Measurements from ENCODE around the gene SETD2.
A peak's percentile ranks its signal among the peaks of the same experiment; 100 is the strongest.

Gene SETD2

GRCh38 chr3:46994801-46995731 is 168.8 kb downstream of the SETD2 start:
- DNase-seq: no peak

- no peak for DNase-seq
These were observed 169.9 kb downstream of the SETD2 start for GRCh38 chr3:46993986-46994385.

DNA sequence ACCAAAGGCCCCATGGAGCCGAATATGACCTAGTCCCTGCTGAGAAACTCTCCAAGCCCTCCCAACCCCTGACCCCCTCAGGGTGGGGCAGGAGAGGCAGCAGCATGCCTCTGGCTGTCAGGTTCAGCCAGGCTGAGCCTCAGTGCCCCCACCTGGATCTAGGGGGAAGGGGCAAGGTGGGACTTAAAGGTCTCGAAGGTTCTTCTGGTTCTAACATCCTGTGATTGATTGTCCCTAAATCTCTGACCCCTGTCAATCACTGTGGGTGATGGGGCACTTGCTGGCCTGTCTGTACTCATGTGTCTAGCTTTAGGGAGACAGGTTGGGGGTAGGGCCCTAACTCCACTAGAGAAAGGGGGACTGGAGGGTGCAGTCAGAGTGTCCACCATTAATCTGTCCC is 170.6 kb downstream of the SETD2 start:
- no peak for DNase-seq

DNA sequence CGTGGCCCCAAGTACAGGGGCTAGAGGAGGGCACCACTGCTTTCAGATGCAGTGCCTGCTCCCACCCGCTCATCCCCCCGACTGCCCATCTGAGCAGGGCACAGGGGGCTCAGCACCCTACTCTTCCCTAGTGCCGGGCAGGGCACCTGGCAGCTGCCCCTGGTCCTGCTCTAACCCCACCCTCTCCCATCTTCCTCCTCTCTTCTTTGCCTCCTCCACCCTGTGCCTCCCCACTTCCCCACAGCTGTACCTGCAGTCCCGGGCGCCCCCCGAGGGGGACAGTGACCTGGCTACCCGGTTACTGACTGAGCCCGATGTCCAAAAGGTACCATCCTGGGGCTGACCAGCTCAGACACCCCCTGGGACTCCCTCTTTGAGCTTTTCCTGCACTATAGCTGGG is 171.7 kb downstream of the SETD2 start:
- DNase-seq: no peak

- DNase-seq: no peak
These were observed 172.3 kb downstream of the SETD2 start for GRCh38 chr3:46991406-46992165.

GRCh38 chr3:46990573-46991374 is 173.1 kb downstream of the SETD2 start:
- DNase-seq: no peak

DNA sequence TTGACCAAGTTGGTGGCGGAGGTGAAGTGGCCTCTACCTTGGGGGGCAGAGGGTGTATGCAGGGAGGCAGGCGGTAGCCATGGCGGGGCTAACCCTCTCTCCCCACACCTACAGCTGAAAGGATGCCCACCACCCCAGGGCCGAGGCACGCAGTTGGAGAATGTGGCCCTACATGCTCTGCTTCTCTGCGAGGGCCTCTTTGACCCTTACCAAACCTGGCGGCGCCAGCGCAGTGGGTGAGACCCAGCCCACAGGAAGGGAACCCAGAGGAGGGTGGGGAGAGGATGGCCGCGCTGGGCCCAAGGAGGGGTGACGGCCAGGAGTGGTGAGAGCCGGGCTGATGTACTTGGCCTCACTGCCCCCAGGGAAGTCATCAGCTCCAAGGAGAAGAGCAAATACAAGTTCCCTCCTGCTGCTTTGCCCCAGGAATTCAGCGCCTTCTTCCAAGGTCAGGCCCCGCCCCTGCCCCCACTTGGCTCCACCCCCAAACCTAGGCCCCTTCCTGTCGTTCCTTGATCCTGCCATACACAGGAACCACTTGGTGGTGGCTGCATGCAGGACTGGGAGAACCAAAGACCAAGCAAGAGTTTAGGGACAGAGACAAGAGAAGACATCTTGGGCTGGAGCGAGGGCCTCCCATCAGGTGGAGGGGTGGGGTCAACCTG is 174.6 kb downstream of the SETD2 start:
- no peak for DNase-seq

- DNase-seq: no peak
These were observed 175.3 kb downstream of the SETD2 start for GRCh38 chr3:46988616-46989015.

GRCh38 chr3:46987743-46988401 is 176.0 kb downstream of the SETD2 start:
- DNase-seq: no peak

DNA sequence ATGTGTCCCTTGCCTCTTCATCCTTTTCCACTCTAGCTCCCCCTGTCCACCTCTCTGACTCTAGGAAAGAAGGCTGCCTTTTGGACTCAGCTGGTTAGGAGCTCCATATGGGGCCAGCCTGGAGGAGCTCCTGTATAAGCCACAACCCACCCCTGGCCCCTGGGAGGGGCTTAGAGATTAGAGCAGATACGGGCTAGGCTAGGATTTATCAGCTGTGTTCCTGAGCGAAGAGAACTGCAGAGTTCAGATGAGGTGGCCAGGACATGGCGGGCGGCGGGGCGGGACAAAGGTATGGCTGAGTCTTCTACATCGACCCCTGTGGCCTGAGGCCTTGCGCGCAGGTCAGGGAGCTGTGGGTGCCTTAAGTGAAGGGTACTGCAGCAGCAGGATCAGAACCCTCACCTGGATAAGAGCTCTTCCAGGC is 176.6 kb downstream of the SETD2 start:
- DNase-seq: no peak

DNA sequence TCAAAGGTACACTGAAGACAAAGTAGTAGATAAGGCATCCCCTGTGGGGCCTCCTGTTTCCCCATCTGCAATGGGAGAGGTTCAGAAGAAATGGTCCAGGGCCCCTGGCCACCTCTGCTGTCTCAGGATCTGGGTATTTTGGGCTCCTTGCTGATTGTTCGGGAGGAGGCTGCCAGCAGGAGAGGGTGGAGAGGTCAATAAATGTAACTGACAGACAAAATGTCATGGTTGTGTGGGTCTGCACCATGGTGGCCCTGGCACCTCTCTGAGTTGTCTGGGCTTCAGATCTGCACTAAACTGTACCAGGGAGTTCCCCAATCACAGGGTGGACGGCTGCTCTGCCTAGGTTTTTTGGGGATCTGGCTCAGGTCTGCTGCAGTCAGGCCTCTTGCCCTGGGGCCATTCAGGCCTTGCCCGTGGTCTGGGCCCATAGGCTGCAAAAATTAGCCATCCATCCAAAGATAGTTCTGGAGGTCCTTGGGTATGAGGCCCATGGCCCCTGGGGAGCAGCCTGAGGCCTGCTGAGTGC is 177.1 kb downstream of the SETD2 start:
- no peak for DNase-seq

GRCh38 chr3:46986055-46986730 is 177.7 kb downstream of the SETD2 start:
- no peak for DNase-seq

- no peak for DNase-seq
These were observed 178.3 kb downstream of the SETD2 start for GRCh38 chr3:46985588-46985987.

DNA sequence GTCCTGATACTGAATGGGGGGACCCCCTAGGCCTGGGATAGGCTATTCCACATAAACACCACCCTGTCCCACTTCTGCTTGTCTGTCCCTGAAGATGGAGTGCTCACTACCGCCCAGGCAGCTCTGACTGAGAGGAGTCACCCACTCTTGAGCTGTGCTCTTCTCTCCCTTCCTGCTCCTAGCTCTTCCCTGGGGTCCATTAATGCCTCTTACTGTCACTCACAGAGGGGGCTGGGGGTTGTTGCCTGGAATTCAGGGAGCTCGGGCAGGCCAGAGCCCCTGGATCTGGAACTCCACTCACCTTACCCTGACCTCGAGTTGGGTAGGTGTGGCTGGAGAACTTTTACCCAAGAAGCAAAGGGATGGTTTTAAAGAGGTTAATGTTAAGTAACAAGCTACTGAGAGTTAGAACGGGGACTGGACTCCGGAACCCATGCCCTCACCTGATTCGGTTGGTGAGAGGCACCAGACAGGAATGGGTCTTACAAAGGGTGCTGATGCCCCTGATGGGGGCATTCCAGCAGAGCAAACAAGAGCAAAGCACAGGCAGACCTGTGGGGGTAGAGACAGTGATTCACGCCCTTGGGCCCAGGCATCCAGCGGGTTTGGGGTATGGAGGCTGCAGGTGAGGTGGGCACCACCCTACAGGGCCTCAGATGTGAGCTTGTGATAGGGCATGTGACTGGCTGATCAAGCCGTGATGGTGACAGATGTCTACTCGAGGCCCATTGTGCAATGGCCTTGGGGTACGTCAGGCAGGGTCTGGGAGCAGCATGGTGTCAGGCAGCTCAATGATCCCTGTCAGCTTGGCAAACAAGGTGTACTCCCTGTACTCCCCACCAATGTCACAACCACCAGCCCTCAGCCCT is 179.1 kb downstream of the SETD2 start:
- DNase-seq: no peak

GRCh38 chr3:46982546-46982945 is 181.4 kb downstream of the SETD2 start:
- no peak for DNase-seq

DNA sequence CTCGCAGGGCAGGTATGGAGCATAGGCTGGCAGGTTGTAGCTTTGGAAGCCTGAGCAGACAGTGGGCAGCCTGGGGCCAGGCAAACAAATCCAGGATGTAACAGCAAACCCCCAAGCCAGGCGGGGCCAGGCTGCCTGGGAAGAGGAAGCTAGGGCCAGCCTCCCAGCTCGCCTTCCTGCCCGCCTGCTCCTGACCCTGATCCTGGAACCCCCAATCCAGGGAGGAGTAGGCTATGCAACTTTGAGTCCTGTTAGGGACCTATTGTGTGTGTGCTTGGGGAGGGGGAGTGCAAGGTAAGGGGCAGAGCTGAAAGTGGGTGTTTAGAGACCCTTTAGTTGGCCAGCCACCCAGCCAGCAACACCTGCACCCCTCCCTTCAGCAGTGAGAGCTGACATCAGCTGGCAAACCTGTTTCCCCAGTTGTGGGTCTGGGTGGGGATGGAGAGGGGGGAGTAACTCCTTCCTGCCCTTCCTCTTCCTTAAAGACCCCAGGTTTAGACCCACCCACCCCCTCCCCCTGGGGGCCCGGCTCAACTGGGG is 181.9 kb downstream of the SETD2 start:
- no peak for DNase-seq

DNA sequence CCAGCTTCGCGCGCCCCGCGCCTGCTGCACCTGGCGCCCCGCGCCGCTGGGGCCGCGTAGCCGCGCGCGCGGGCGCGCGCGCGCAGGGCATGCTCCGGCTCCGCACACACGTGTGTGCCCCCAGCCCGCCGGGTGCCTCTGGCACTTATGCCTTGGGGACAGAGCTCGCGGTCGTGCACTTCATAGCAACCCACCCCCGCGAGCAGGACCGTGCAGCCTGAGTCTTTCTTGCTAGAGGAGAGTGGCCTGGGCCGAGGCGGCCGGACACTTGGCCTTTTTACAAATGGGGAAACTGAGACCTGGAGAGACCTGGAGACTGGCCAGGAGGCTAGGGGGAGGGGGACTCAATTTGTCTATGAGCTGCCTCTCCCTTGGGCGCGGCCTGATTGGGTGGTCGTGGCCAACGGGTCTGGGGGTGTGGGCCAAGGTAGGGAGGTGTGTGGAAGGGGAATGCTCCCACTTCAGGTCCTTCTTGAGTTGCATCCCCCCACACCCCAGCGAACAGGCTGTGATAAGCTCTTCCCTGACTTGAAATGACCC is 183.9 kb downstream of the SETD2 start:
- peak in 1 of 2 experiments; percentile 35 for DNase-seq

- peak; percentile 84 to 88 for DNase-seq
These were observed 184.6 kb downstream of the SETD2 start, which contains the start of gene NBEAL2 for GRCh38 chr3:46978985-46979944. Gene NBEAL2 (plus strand): TSS chr3:46979666. CDS start chr3:46979862, 196 bp downstream.

All from NCI-H2081 (cell line).